ENCODE measurements around the gene DTX3. TPM values are rescaled to one million over a fixed set of nuclear protein-coding genes. Genes with fewer than 3 reads are reported as not detected.

The DTX3 gene
- total and polyA plus RNA-seq, 4 donors: 1.1 to 3.2 (median 1.4) TPM

DNA sequence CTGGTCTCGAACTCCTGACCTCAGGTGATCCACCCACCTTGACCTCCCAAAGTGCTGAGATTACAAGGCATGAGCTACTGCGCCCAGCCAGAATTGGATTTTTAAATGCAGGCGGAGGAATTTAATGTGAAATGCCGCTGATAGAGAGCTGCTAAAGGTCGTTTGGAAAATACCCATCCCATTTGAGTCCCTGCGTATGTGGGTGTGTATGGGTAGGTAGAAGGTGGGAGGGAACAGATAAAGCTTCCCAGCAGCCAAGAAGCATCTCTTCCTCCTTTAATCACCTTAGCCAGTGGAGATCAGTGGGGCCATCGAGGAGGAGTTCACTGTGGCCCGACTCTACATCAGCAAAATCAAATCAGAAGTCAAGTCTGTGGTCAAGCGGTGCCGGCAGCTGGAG is 29.8 kb upstream of the DTX3 start:
- H3K36me3 ChIP-seq (ENCODE audit: control insufficient read depth in 4 of 4, insufficient read depth in 3 of 4, low read depth in 1 of 4, low read length in 3 of 4): no peaks in the 10 kb centered on the region
- H3K27me3 ChIP-seq (ENCODE audit: control insufficient read depth in 4 of 4, insufficient read depth in 4 of 4, low read length in 3 of 4): peaks cover 0 to 4% (median 0%) of the 10 kb centered on the region in 4 donors
- H3K9ac ChIP-seq (ENCODE audit: low read depth in 1 of 2, low read length in 2 of 2): no peak overlapping the region
- no peak overlapping the region for H3K27ac ChIP-seq (ENCODE audit: low read depth in 1 of 2, low read length in 2 of 2)
- no peak overlapping the region for H3K4me3 ChIP-seq (ENCODE audit: low read depth in 1 of 3, low read length in 3 of 3)
- DNase-seq (ENCODE audit: low spot score): no peak
- TF ChIP-seq, protein P1, sequence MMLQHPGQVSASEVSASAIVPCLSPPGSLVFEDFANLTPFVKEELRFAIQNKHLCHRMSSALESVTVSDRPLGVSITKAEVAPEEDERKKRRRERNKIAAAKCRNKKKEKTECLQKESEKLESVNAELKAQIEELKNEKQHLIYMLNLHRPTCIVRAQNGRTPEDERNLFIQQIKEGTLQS (IDR thresholded peaks at IDR 0.05): no peak
- no peak for TF ChIP-seq SP1 (IDR thresholded peaks at IDR 0.05)
- no peak for TF ChIP-seq NR2F2 (IDR thresholded peaks at IDR 0.05)
- TF ChIP-seq TAF1 (conservative IDR thresholded peaks at IDR 0.05): no peak
- no peaks in the 10 kb centered on the region for H3K9me3 ChIP-seq (ENCODE audit: control insufficient read depth in 4 of 4, low read length in 3 of 4)
- WGBS: 89% methylated on average over 10 of the region's 10 CpGs
- H3K4me1 ChIP-seq (ENCODE audit: control insufficient read depth in 4 of 4, insufficient read depth in 4 of 4, low read length in 3 of 4): no peaks in the 10 kb centered on the region

DNA sequence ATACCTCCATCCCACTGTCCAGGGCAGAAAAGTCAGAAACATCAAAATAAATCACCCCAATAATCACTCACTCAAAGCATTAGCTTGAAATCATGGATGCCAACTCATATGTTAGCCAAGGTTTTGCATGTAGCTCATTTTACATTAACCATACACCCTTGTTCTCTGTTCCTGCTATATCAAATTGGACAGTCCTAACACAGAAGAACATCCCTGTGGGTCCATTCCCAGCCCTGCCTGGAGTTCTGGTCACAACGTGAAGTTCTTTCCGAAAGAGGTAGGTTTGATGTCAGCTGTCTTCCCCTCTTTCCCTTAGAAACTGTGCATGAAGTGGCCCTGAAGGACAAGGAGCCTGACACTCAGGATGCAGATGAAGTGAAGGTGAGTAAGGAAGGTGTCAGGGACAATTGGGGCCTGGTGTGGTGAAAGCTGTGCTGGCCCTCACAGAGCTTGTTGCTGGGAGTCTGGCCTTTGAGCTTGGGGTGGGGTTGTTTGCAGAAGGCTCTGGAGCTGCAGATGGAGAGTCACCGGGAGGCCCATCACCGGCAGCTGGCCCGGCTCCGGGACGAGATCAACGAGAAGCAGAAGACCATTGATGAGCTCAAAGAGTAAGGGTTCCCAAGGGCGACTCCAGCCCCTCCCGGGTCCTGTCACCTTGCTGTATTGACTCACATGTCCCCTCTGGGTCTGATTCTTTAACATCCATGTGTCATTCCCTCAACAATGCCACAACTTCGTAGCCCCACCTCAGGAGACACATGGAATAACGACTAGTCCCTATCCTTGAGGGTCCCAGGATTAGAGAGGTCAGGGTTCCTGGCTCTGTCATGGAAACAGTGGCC is 28.6 kb upstream of the DTX3 start:
- WGBS: 62% methylated on average over 12 of the region's 12 CpGs
- H3K27me3 ChIP-seq (ENCODE audit: control insufficient read depth in 4 of 4, insufficient read depth in 4 of 4, low read length in 3 of 4): peaks cover 0 to 4% (median 0%) of the 10 kb centered on the region in 4 donors
- H3K4me1 ChIP-seq (ENCODE audit: control insufficient read depth in 4 of 4, insufficient read depth in 4 of 4, low read length in 3 of 4): no peaks in the 10 kb centered on the region
- H3K4me3 ChIP-seq (ENCODE audit: low read depth in 1 of 3, low read length in 3 of 3): no peak overlapping the region
- H3K9ac ChIP-seq (ENCODE audit: low read depth in 1 of 2, low read length in 2 of 2): no peak overlapping the region
- no peaks in the 10 kb centered on the region for H3K9me3 ChIP-seq (ENCODE audit: control insufficient read depth in 4 of 4, low read length in 3 of 4)
- no peak for DNase-seq (ENCODE audit: low spot score)
- no peaks in the 10 kb centered on the region for H3K36me3 ChIP-seq (ENCODE audit: control insufficient read depth in 4 of 4, insufficient read depth in 3 of 4, low read depth in 1 of 4, low read length in 3 of 4)
- TF ChIP-seq JUND (IDR thresholded peaks at IDR 0.05) (no peak), RAD21 (IDR thresholded peaks at IDR 0.05) (no peak), NR2F2 (IDR thresholded peaks at IDR 0.05) (no peak), HNF4G (IDR thresholded peaks at IDR 0.05) (no peak), GABPA (IDR thresholded peaks at IDR 0.05 in 1 of 2, conservative IDR thresholded peaks at IDR 0.05 in 1 of 2) (no peak), RXRA (IDR thresholded peaks at IDR 0.05) (no peak), TAF1 (conservative IDR thresholded peaks at IDR 0.05) (no peak)
- TF ChIP-seq, protein P2, sequence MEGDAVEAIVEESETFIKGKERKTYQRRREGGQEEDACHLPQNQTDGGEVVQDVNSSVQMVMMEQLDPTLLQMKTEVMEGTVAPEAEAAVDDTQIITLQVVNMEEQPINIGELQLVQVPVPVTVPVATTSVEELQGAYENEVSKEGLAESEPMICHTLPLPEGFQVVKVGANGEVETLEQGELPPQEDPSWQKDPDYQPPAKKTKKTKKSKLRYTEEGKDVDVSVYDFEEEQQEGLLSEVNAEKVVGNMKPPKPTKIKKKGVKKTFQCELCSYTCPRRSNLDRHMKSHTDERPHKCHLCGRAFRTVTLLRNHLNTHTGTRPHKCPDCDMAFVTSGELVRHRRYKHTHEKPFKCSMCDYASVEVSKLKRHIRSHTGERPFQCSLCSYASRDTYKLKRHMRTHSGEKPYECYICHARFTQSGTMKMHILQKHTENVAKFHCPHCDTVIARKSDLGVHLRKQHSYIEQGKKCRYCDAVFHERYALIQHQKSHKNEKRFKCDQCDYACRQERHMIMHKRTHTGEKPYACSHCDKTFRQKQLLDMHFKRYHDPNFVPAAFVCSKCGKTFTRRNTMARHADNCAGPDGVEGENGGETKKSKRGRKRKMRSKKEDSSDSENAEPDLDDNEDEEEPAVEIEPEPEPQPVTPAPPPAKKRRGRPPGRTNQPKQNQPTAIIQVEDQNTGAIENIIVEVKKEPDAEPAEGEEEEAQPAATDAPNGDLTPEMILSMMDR (IDR thresholded peaks at IDR 0.05; ENCODE audit: low read depth, low read length, missing input control): no peak
- no peak overlapping the region for H3K27ac ChIP-seq (ENCODE audit: low read depth in 1 of 2, low read length in 2 of 2)

DNA sequence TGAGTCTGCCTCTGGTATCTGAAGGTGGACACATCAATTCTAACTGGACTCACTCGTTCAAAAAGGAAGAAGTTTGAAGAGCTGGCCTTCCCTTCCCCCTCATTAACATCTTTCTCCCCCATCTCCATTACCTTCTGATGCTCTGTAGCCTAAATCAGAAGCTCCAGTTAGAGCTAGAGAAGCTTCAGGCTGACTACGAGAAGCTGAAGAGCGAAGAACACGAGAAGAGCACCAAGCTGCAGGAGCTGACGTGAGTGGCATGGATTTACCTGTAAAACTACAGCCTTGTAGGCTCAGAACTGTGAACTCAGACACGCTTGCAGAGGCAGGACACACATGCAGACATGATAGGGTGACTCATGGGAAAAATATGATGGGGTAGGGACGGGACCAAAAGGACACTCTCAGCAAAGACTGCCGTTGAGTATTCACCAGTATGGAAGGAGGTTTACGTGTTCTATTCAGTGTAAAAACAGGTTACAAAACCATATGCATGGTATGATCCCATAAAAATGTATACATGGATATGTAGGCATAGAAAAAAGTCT is 27.9 kb upstream of the DTX3 start:
- no peak overlapping the region for H3K27ac ChIP-seq (ENCODE audit: low read depth in 1 of 2, low read length in 2 of 2)
- WGBS: 89% methylated on average over 9 of the region's 9 CpGs
- peaks cover 0 to 4% (median 0%) of the 10 kb centered on the region in 4 donors for H3K27me3 ChIP-seq (ENCODE audit: control insufficient read depth in 4 of 4, insufficient read depth in 4 of 4, low read length in 3 of 4)

More for the DNA sequence above, 27.9 kb upstream of the DTX3 start:
- H3K4me1 ChIP-seq (ENCODE audit: control insufficient read depth in 4 of 4, insufficient read depth in 4 of 4, low read length in 3 of 4): no peaks in the 10 kb centered on the region
- DNase-seq (ENCODE audit: low spot score): no peak
- TF ChIP-seq, protein P3, sequence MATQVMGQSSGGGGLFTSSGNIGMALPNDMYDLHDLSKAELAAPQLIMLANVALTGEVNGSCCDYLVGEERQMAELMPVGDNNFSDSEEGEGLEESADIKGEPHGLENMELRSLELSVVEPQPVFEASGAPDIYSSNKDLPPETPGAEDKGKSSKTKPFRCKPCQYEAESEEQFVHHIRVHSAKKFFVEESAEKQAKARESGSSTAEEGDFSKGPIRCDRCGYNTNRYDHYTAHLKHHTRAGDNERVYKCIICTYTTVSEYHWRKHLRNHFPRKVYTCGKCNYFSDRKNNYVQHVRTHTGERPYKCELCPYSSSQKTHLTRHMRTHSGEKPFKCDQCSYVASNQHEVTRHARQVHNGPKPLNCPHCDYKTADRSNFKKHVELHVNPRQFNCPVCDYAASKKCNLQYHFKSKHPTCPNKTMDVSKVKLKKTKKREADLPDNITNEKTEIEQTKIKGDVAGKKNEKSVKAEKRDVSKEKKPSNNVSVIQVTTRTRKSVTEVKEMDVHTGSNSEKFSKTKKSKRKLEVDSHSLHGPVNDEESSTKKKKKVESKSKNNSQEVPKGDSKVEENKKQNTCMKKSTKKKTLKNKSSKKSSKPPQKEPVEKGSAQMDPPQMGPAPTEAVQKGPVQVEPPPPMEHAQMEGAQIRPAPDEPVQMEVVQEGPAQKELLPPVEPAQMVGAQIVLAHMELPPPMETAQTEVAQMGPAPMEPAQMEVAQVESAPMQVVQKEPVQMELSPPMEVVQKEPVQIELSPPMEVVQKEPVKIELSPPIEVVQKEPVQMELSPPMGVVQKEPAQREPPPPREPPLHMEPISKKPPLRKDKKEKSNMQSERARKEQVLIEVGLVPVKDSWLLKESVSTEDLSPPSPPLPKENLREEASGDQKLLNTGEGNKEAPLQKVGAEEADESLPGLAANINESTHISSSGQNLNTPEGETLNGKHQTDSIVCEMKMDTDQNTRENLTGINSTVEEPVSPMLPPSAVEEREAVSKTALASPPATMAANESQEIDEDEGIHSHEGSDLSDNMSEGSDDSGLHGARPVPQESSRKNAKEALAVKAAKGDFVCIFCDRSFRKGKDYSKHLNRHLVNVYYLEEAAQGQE (IDR thresholded peaks at IDR 0.05): no peak
- TF ChIP-seq, protein P4, sequence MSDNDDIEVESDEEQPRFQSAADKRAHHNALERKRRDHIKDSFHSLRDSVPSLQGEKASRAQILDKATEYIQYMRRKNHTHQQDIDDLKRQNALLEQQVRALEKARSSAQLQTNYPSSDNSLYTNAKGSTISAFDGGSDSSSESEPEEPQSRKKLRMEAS (IDR thresholded peaks at IDR 0.05): no peak
- TF ChIP-seq NR2F2 (IDR thresholded peaks at IDR 0.05) (no peak), RXRA (IDR thresholded peaks at IDR 0.05) (no peak), FOXA2 (IDR thresholded peaks at IDR 0.05) (no peak)
- TF ChIP-seq, protein P2 (IDR thresholded peaks at IDR 0.05; ENCODE audit: low read depth, low read length, missing input control): no peak
- H3K9me3 ChIP-seq (ENCODE audit: control insufficient read depth in 4 of 4, low read length in 3 of 4): no peaks in the 10 kb centered on the region
- no peak overlapping the region for H3K4me3 ChIP-seq (ENCODE audit: low read depth in 1 of 3, low read length in 3 of 3)
- no peak overlapping the region for H3K9ac ChIP-seq (ENCODE audit: low read depth in 1 of 2, low read length in 2 of 2)
- no peaks in the 10 kb centered on the region for H3K36me3 ChIP-seq (ENCODE audit: control insufficient read depth in 4 of 4, insufficient read depth in 3 of 4, low read depth in 1 of 4, low read length in 3 of 4)
